K562 (cell line): Measurements from ENCODE around the gene KATNB1. TPM values are rescaled to one million over a fixed set of nuclear protein-coding genes. Genes with fewer than 3 reads are reported as not detected.

Experiments
- ATAC-seq: fragments of 200-7000 bp; cut with Tn5 transposase; 3 replicates; pipeline ENCODE4 v1.9.1; 2020; ENCODE audit warnings: moderate library complexity
- BruUV-seq: library from RNA; stranded (reverse); fragments of 400-500 nt; replicated peaks from 2 replicates; lab custom pipeline; 2021; lab: Mats Ljungman, UMichigan
- CTCF ChIA-PET: fragments of 300-600 bp; formaldehyde crosslinking; extraction: SDS; loops from one replicate; lab custom pipeline; 2021; ENCODE audit warnings: low intra/inter-chr PET ratio; lab: Yijun Ruan, JAX
- POLR2A ChIA-PET: fragments of 300-600, 350-650 bp; sonication (Branson Sonifier 250); formaldehyde crosslinking; extraction: SDS; loops from one replicate; lab custom pipeline; 2021; ENCODE audit warnings: antibody characterized with exemption, inconsistent platforms; lab: Yijun Ruan, JAX
- DNase-seq, 4 experiments: peaks; one replicate each; pipeline versions ENCODE4 v3.0.0 to v3.0.0-alpha.2; 2011 to 2018; ENCODE audit warnings: low spot score in 3 of 4, mixed read lengths in 3 of 4; ENCODE audit errors: extremely low read depth in 1 of 4
- FAIRE-seq: peaks from 2 replicates; lab custom pipeline; 2011; peaks lifted over from hg19 to GRCh38; lab: Jason Lieb, UNC
- H2AFZ ChIP-seq: 2 replicates; pipeline ENCODE4 v1.6.0; 2011; ENCODE audit warnings: low read depth, low read length, control low read depth, inconsistent platforms
- H3K27ac ChIP-seq: fragments of 200-600 bp; 3 replicates; pipeline ENCODE4 v1.8.0; 2011; ENCODE audit warnings: low read depth, mild to moderate bottlenecking, control low read depth, inconsistent platforms, low read length, moderate library complexity, mixed read lengths; ENCODE audit errors: extremely low read depth
- H3K27me3 ChIP-seq, 2 experiments: fragments of 300-600 bp in 1 of 2; 2 replicates in 1 of 2; 3 replicates in 1 of 2; pipeline versions ENCODE4 v1.6.0 to v1.8.0; 2011; ENCODE audit warnings: inconsistent platforms in 2 of 2, low read length in 2 of 2, mild to moderate bottlenecking in 1 of 2, mixed read lengths in 1 of 2, moderate library complexity in 1 of 2; ENCODE audit not compliant: control insufficient read depth in 2 of 2, insufficient read depth in 2 of 2
- H3K36me3 ChIP-seq: fragments of 300-600 bp; 3 replicates; pipeline ENCODE4 v1.8.0; 2011; ENCODE audit warnings: mild to moderate bottlenecking, low read length, inconsistent platforms; ENCODE audit not compliant: control insufficient read depth, insufficient read depth
- H3K4me1 ChIP-seq, 2 experiments: fragments of 200-600 bp in 1 of 2; replicated peaks in 1 of 2; 2 replicates in 1 of 2; 3 replicates in 1 of 2; pipeline versions ENCODE4 v1.5.1 to v1.8.0; 2011; ENCODE audit warnings: inconsistent platforms in 2 of 2, low read length in 2 of 2, mild to moderate bottlenecking in 1 of 2, mixed read lengths in 1 of 2, moderate library complexity in 1 of 2; ENCODE audit not compliant: control insufficient read depth in 2 of 2, insufficient read depth in 2 of 2
- H3K4me2 ChIP-seq: 2 replicates; pipeline ENCODE4 v1.6.1; 2011; ENCODE audit warnings: low read length, control low read depth, inconsistent platforms, mixed read lengths; ENCODE audit not compliant: insufficient read depth
- H3K4me3 ChIP-seq: fragments of 200-600 bp; sonication (generic), shearing (Covaris generic); 2 replicates; pipeline ENCODE4 v1.5.1; 2016; ENCODE audit warnings: control low read depth, inconsistent platforms
- H3K79me2 ChIP-seq: fragments of 200-600 bp; 3 replicates; pipeline ENCODE4 v1.8.0; 2011; ENCODE audit warnings: low read length, inconsistent platforms; ENCODE audit not compliant: control insufficient read depth, insufficient read depth
- H3K9ac ChIP-seq, 2 experiments: 2 replicates each; pipeline versions ENCODE4 v1.6.0 to v1.6.1; 2011; ENCODE audit warnings: low read depth in 2 of 2, low read length in 2 of 2, control low read depth in 1 of 2, inconsistent platforms in 1 of 2, mild to moderate bottlenecking in 1 of 2, mixed read lengths in 1 of 2; ENCODE audit not compliant: insufficient read depth in 1 of 2
- H3K9me1 ChIP-seq: one replicate; pipeline ENCODE4 v1.6.0; 2011; ENCODE audit warnings: inconsistent platforms, mild to moderate bottlenecking, low read length, moderate library complexity; ENCODE audit not compliant: control insufficient read depth, insufficient read depth
- H3K9me3 ChIP-seq: replicated peaks from 2 replicates; pipeline ENCODE4 v1.5.1; 2011; ENCODE audit warnings: low read depth, low read length, inconsistent platforms; ENCODE audit not compliant: control insufficient read depth, insufficient read depth
- H4K20me1 ChIP-seq: replicated peaks from 2 replicates; pipeline ENCODE4 v1.6.1; 2011; ENCODE audit warnings: low read length, inconsistent platforms, mixed read lengths; ENCODE audit not compliant: control insufficient read depth, insufficient read depth
- CBFB ChIP-seq: sonication (generic); formaldehyde crosslinking; IDR thresholded peaks from 2 replicates; pipeline ENCODE4 v1.4.0; 2020; ENCODE audit warnings: mild to moderate bottlenecking, missing genetic modification reagents
- CTBP1 ChIP-seq: fragments of 450-650 bp; IDR thresholded peaks from 2 replicates; pipeline ENCODE4 v1.6.1; 2016; ENCODE audit warnings: borderline replicate concordance
- CUX1 ChIP-seq: fragments of 200-800 bp; sonication (Bioruptor generic); IDR thresholded peaks from 2 replicates; pipeline ENCODE4 v1.6.1; 2016; ENCODE audit warnings: missing genetic modification characterization, missing compliant biosample characterization
- RBBP5 ChIP-seq: fragments of 200-600 bp; sonication (generic); IDR thresholded peaks from 2 replicates; pipeline ENCODE4 v1.6.1; 2012; ENCODE audit warnings: borderline replicate concordance, mild to moderate bottlenecking, low read length, control low read depth, inconsistent platforms; ENCODE audit not compliant: insufficient read depth, poor library complexity, severe bottlenecking
- ZNF263 ChIP-seq: sonication (generic); formaldehyde crosslinking; IDR thresholded peaks from 2 replicates; pipeline ENCODE4 v1.8.0; 2022; ENCODE audit warnings: mild to moderate bottlenecking, missing genetic modification reagents, borderline replicate concordance
- ZNF280A ChIP-seq: fragments of 450-650 bp; IDR thresholded peaks from 2 replicates; pipeline ENCODE4 v1.6.1; 2018; ENCODE audit warnings: mild to moderate bottlenecking, low read depth; ENCODE audit not compliant: partially characterized antibody
- WGBS: fragments of 100-300 bp; shearing (Covaris generic); methylation state at CpG from one replicate; pipeline ENCODE4 v1.1.6; 2016; ENCODE audit warnings: low coverage, mixed read lengths; ENCODE audit not compliant: insufficient coverage; ENCODE audit errors: missing lambda C conversion rate; 5-methylcytosine and 5-hydroxymethylcytosine counted together
- in situ Hi-C: fragments of 300-500 bp; cut with MboI; formaldehyde crosslinking; loops from 4 replicates; pipeline ENCODE4 v1.15.0; 2018; ENCODE audit warnings: inconsistent platforms, mixed read lengths
- intact Hi-C: fragments of 100-400 bp; cut with micrococcal nuclease; formaldehyde crosslinking; loops from 2 replicates; pipeline ENCODE4 v1.14.2; 2022
- polyA plus RNA-seq, 8 experiments: library from polyadenylated mRNA; depleted of rRNA in 4 of 8; stranded (reverse) in 5 of 8; unstranded in 3 of 8; fragments of >200 nt; fragmentation: Nextera tagmentation in 2 of 8; fragmentation: Illumina TruSeq in 1 of 8; extraction: Ambion mirVana in 2 of 8; extraction: Trizol in 1 of 8; gene quantifications; 2 replicates each; pipeline versions ENCODE4 v1.2.1 to v1.2.3, GENCODE V29; 2011 to 2014; ENCODE audit warnings: inconsistent platforms in 1 of 8, missing spikeins in 1 of 8
- total RNA-seq, 7 experiments: library from RNA; depleted of rRNA in 6 of 7; stranded (reverse); fragments of >200 nt in 6 of 7; fragmentation: Illumina TruSeq in 2 of 7; extraction: Trizol in 2 of 7; gene quantifications; 2 replicates each; pipeline versions ENCODE4 v1.2.1 to v1.2.3, GENCODE V29; 2011 to 2021; ENCODE audit warnings: low replicate concordance in 1 of 7

KATNB1 gene
- total and polyA plus RNA-seq, 9 of the 15 experiments (the other 6 are each of a cell fraction or from before 2014, with no cell fraction given) = 1.2 to 52.6 (median 21.9) TPM

- Histone ChIP-seq H4K20me1 (no peaks in the 10 kb centered on the region), H3K27me3 (peaks cover 3 to 15% of the 10 kb centered on the region in 2 experiments; a peak in 3 of 5 replicates), H2AFZ (no peak overlapping the region), H3K9ac (no peak overlapping the region), H3K9me1 (no peaks in the 10 kb centered on the region), H3K4me1 (peaks cover 4 to 8% of the 10 kb centered on the region in 2 experiments), H3K27ac (no peak overlapping the region), H3K4me3 (no peak overlapping the region), H3K36me3 (no peaks in the 10 kb centered on the region), H3K4me2 (no peak overlapping the region), H3K79me2 (no peaks in the 10 kb centered on the region), H3K9me3 (no peaks in the 10 kb centered on the region)
- ChIA-PET POLR2A (no interaction called here), CTCF (no interaction called here)
- WGBS = 0% methylated on average over 1 of the region's 1 CpG
- intact Hi-C loops (no loop called here), in situ Hi-C loops (no loop called here)
- FAIRE-seq = no peak
- no peak for DNase-seq
- TF ChIP-seq CTBP1 (no peak), ZNF263 (CRISPR knock-in tag) (peak; percentile 59; the same call in 1 of the 2 replicates)
- BruUV-seq = no TSS peak
- no peak for ATAC-seq
Measured at GRCh38 chr16:57706717-57707116, 28.9 kb upstream of the KATNB1 start.

- no peaks in the 10 kb centered on the region for H4K20me1 ChIP-seq
- intact Hi-C loops = no loop called here
- no peaks in the 10 kb centered on the region for H3K9me3 ChIP-seq
- DNase-seq = no peak
- POLR2A ChIA-PET = no interaction called here
- H3K4me1 ChIP-seq = peaks cover under 1 to 8% of the 10 kb centered on the region in 2 experiments; a peak in 4 of 5 replicates
- H3K4me2 ChIP-seq = no peak overlapping the region
- H3K27me3 ChIP-seq = peaks cover 3 to 15% of the 10 kb centered on the region in 2 experiments; a peak in 3 of 5 replicates
- FAIRE-seq = no peak
- no peak overlapping the region for H3K9ac ChIP-seq
- H3K79me2 ChIP-seq = no peaks in the 10 kb centered on the region
- H2AFZ ChIP-seq = no peak overlapping the region
- no peaks in the 10 kb centered on the region for H3K36me3 ChIP-seq
- H3K9me1 ChIP-seq = no peaks in the 10 kb centered on the region
- ATAC-seq = no peak
- H3K27ac ChIP-seq = no peak overlapping the region
- CTCF ChIA-PET = no interaction called here
- in situ Hi-C loops = no loop called here
- 24% methylated on average over 11 of the region's 11 CpGs for WGBS
- no peak overlapping the region for H3K4me3 ChIP-seq
- BruUV-seq = no TSS peak
- TF ChIP-seq ZNF280A (no peak), RBBP5 (no peak), CUX1 (CRISPR knock-in tag) (no peak), CBFB (no peak)
Measured at GRCh38 chr16:57707331-57707730, 28.2 kb upstream of the KATNB1 start.
